ENCODE measurements around the gene PCDHGC5. TPM values are rescaled to one million over a fixed set of nuclear protein-coding genes. Genes with fewer than 3 reads are reported as not detected.

PCDHGC5 gene
- total and polyA plus RNA-seq, 2 of the 8 experiments (the other 6 are each of a cell fraction or from before 2014, with no cell fraction given), result 0.41 to 1.1 TPM

GRCh38 chr5:141522301-141522700 lies 33.4 kb downstream of the PCDHGC5 start:
- no peak overlapping the region for H4K8ac ChIP-seq (ENCODE audit: extremely low read depth, insufficient read depth, low read length)
- H3K4ac ChIP-seq (replicated peaks; ENCODE audit: insufficient read length, low read depth, low read length), result no peak overlapping the region
- DNase-seq (ENCODE audit: low read depth in 1 of 2, low spot score in 2 of 2), result no peak
- H3K4me3 ChIP-seq (ENCODE audit: extremely low read depth in 1 of 4, insufficient read depth in 2 of 4, low read depth in 3 of 4, low read length in 4 of 4), result no peak overlapping the region
- H3K4me2 ChIP-seq (ENCODE audit: insufficient read depth in 1 of 2, low read depth in 2 of 2, low read length in 2 of 2), result no peak overlapping the region
- no peak overlapping the region for H2BK120ac ChIP-seq (replicated peaks; ENCODE audit: low read depth, low read length)
- no peak overlapping the region for H4K91ac ChIP-seq (replicated peaks; ENCODE audit: insufficient read length, low read length)
- no peak overlapping the region for H2BK20ac ChIP-seq (ENCODE audit: low read length)
- H3K79me2 ChIP-seq (ENCODE audit: control insufficient read depth in 1 of 2, insufficient read depth in 2 of 2, low read length in 2 of 2), result no peaks in the 10 kb centered on the region
- no peak overlapping the region for H2AK5ac ChIP-seq (ENCODE audit: low read depth, low read length)
- no peak for FAIRE-seq
- POLR2A ChIA-PET (ENCODE audit: partially characterized antibody), result interaction anchor here (1.7 to 4.8 kb wide), 3 partner anchors 8 to 109 kb away, joined by 6 to 29 read pairs (median 6); partner anchors contain the start of gene PCDHGA10
- peaks cover 2 to 15% (median 8%) of the 10 kb centered on the region in 4 experiments; a peak in 6 of 7 replicates for H3K4me1 ChIP-seq (replicated peaks in 1 of 4; ENCODE audit: control insufficient read depth in 3 of 4, insufficient read depth in 4 of 4, low read length in 3 of 4)
- H3K23me2 ChIP-seq (ENCODE audit: low read depth, low read length), result no peaks in the 10 kb centered on the region
- no peaks in the 10 kb centered on the region for H3K79me1 ChIP-seq (ENCODE audit: low read depth, low read length)
- H3K36me3 ChIP-seq (ENCODE audit: control insufficient read depth in 2 of 4, insufficient read depth in 4 of 4, low read length in 3 of 4), result peaks cover 17 to 39% (median 32%) of the 10 kb centered on the region in 4 experiments
- no peak overlapping the region for H3K9ac ChIP-seq (replicated peaks in 1 of 4; ENCODE audit: extremely low read depth in 1 of 4, low read depth in 3 of 4, low read length in 3 of 4)
- H3K56ac ChIP-seq (replicated peaks; ENCODE audit: insufficient read length, low read depth, low read length), result no peak overlapping the region
- CTCF ChIA-PET (ENCODE audit: partially characterized antibody), result interaction anchor here (0.8 to 50.9 kb wide), 23 partner anchors 11 to 387 kb away, joined by 3 to 1236 read pairs (median 4); partner anchors contain the start of genes PCDHB10, PCDHB11, PCDHB14 and PCDHB15
- H3K27ac ChIP-seq (ENCODE audit: low read depth, low read length), result no peak overlapping the region
- WGBS, 2 experiments (ENCODE audit: extremely low coverage in 1 of 2, insufficient coverage in 1 of 2, insufficient read length in 1 of 2, insufficient replicate concordance in 2 of 2, low coverage in 1 of 2, low lambda C conversion rate in 2 of 2, missing lambda C conversion rate in 1 of 2), result no CpG with 5 or more reads among the region's 2 CpGs
- TF ChIP-seq RAD21 (IDR thresholded peaks at IDR 0.05 in 1 of 2, conservative IDR thresholded peaks at IDR 0.05 in 1 of 2; ENCODE audit: low read depth in 2 of 2, low read length in 2 of 2) (no peak), GTF2F1 (IDR thresholded peaks at IDR 0.05; ENCODE audit: borderline replicate concordance, low read depth, low read length) (no peak), KDM5A (IDR thresholded peaks at IDR 0.05; ENCODE audit: low read length) (no peak), SP4 (IDR thresholded peaks at IDR 0.05; ENCODE audit: low read length) (no peak), SIRT6 (IDR thresholded peaks at IDR 0.05; ENCODE audit: low read length) (no peak), CBX5 (IDR thresholded peaks at IDR 0.05; ENCODE audit: low read depth, low read length) (no peak), SRF (IDR thresholded peaks at IDR 0.05; ENCODE audit: low read depth, low read length) (no peak), PHF8 (conservative IDR thresholded peaks at IDR 0.05; ENCODE audit: low read depth, low read length) (no peak), TAF1 (IDR thresholded peaks at IDR 0.05; ENCODE audit: low read depth, low read length) (no peak), JUN (IDR thresholded peaks at IDR 0.05; ENCODE audit: low read depth, low read length) (no peak), POU5F1 (IDR thresholded peaks at IDR 0.05; ENCODE audit: low read depth, low read length) (no peak)
- TF ChIP-seq, protein P1, sequence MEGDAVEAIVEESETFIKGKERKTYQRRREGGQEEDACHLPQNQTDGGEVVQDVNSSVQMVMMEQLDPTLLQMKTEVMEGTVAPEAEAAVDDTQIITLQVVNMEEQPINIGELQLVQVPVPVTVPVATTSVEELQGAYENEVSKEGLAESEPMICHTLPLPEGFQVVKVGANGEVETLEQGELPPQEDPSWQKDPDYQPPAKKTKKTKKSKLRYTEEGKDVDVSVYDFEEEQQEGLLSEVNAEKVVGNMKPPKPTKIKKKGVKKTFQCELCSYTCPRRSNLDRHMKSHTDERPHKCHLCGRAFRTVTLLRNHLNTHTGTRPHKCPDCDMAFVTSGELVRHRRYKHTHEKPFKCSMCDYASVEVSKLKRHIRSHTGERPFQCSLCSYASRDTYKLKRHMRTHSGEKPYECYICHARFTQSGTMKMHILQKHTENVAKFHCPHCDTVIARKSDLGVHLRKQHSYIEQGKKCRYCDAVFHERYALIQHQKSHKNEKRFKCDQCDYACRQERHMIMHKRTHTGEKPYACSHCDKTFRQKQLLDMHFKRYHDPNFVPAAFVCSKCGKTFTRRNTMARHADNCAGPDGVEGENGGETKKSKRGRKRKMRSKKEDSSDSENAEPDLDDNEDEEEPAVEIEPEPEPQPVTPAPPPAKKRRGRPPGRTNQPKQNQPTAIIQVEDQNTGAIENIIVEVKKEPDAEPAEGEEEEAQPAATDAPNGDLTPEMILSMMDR (IDR thresholded peaks at IDR 0.05; ENCODE audit: control extremely low read depth in 1 of 3, insufficient read depth in 1 of 3, low read depth in 1 of 3, low read length in 3 of 3), result no peak
- no peak overlapping the region for H2AFZ ChIP-seq (ENCODE audit: low read length)
- no peaks in the 10 kb centered on the region for H3K27me3 ChIP-seq (replicated peaks in 1 of 4; ENCODE audit: control insufficient read depth in 3 of 4, extremely low read depth in 1 of 4, insufficient read depth in 3 of 4, low read length in 3 of 4)
- H4K5ac ChIP-seq (ENCODE audit: insufficient read length, low read depth, low read length), result no peak overlapping the region
- no peak overlapping the region for H2BK12ac ChIP-seq (ENCODE audit: low read depth, low read length)
- H3K18ac ChIP-seq (ENCODE audit: extremely low read depth, low read length), result no peak overlapping the region
- no peaks in the 10 kb centered on the region for H3K9me3 ChIP-seq (ENCODE audit: insufficient read depth in 2 of 2, low read depth in 1 of 2, low read length in 1 of 2)
- H3K23ac ChIP-seq (ENCODE audit: insufficient read length), result no peak overlapping the region
- H4K20me1 ChIP-seq (replicated peaks in 1 of 2; ENCODE audit: control insufficient read depth in 1 of 2, insufficient read depth in 2 of 2, low read length in 2 of 2), result no peaks in the 10 kb centered on the region
- no peak overlapping the region for H2BK15ac ChIP-seq (ENCODE audit: low read length)
- no peak overlapping the region for H2BK5ac ChIP-seq (ENCODE audit: low read depth, low read length)
- H3K14ac ChIP-seq (ENCODE audit: insufficient read length), result no peak overlapping the region

Measured in H1 (cell line).